ENCODE measurements around the gene TCEAL7.
"Not testable (repeated sequence)": the region's sequence is repeated elsewhere in the genome, so short reads cannot be mapped to it uniquely, and the experiment has no call there.

The TCEAL7 gene

GRCh38 chrX:103329991-103330390 lies at the start of gene TCEAL7:
Gene TCEAL7, plus strand, starts transcription at chrX:103330239. Its CDS starts 1,165 bp downstream, at chrX:103331404.
- no peak for DNase-seq

GRCh38 chrX:103293118-103293517 lies 36.9 kb upstream of the TCEAL7 start:
- DNase-seq = no peak

- DNase-seq = no peak
Measured at GRCh38 chrX:103304705-103305104, 25.3 kb upstream of the TCEAL7 start.

DNA sequence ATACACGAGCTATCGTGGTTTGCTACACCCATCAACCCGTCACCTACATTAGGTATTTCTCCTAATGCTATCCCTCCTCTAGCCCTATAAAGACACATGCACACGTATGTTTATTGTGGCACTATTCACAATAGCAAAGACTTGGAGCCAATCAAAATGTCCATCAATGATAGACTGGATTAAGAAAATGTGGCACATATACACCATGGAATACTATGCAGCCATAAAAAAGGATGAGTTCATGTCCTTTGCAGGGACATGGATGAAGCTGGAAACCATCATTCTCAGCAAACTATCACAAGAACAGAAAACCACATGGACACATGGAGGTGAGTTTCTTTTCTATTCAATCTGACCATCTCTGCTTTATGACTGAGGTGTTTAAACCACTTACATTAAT lies 24.4 kb upstream of the TCEAL7 start:
- not testable (repeated sequence) for DNase-seq

- no peak for DNase-seq
Measured at GRCh38 chrX:103309860-103310554, 20.0 kb upstream of the TCEAL7 start.

DNA sequence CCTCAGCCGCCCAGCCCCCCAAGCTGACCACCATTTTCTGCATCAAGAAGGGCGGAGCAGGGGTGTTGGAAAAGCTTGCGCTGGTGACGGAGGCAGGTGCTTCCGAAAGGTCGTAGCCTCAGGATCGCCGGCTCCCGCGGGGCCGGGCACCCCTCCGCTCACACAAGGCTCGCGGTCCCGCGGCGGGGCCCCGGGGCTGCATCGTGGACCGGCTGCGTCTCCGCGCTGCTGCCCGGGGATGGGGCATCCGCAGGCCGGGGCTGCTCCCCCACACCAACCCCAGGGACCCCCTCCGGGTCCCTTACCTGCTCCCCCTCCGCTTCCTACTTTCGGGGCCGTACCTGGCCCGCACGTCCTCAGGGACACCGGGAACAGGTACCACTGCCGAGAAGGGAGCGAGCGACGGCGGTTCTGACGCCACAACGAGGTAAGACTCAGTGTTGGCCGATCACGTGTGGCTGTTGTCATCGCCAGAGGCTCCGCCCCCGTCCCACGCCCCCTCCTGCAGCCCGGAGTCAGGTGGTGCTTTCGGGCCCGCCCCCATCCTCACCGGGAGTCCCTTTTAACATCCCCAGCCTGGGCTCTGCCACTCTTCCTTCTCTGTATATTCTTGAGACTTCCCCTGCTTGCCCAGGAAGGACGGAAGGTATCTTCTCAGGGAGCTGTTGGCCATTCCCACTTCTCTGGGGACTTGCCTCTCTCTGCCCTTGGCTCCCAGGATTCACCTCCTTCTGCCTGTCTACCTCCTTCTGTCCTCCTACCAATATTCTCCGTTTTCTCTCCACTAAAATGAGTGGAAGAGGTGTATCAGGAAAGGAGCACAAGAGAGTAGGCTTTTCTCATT lies 19.3 kb upstream of the TCEAL7 start, which contains the start of gene BEX2:
TSS of gene BEX2 (minus strand) at position 436 of the 844 bp plus-strand sequence. CDS start 1,014 bp downstream, outside the sequence.
- DNase-seq = peak; percentile 82

DNA sequence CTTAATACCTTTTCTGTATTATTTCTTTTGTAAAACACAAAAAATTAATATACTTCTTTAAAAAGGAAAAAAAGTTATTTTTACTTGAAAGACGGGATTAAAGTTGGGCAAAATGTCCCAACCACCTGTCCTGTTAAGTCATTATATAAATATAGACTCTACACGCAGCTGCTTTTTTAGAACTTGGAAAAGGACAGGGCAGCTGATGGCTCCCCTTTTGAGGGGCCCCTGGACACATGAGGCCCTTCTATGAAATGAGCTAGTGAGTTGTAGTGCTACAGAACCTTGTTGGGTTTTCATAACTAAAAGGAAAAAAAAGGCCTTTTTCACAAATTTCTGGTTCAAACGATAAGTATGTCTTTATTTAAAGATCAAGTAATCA lies 18.6 kb upstream of the TCEAL7 start:
- DNase-seq = no peak

- DNase-seq = no peak
Measured at GRCh38 chrX:103330681-103331288, 746 bp downstream of the TCEAL7 start.

DNA sequence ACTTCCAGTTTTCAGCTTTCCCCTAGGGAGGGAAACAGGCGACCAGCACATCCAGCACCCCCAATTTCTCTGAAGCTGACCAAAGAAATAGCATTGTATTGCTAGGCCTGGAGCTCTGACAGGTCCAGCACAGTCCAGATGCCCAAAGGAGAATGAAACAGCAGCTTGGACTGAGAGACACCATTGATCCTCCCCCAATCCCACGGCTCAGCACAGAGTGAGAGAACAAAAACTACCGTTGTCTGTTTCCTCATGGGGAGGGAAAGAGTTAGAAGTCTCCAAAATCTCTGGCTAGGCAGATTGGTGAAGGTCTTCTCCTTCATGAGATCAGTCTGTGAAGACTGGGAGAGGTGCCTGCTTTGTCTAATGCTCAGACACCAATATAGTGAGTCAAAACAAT lies 8.6 kb downstream of the TCEAL7 start:
- no peak for DNase-seq

GRCh38 chrX:103343105-103343504 lies 13.1 kb downstream of the TCEAL7 start:
- no peak for DNase-seq

GRCh38 chrX:103344606-103345005 lies 14.6 kb downstream of the TCEAL7 start:
- no peak for DNase-seq

GRCh38 chrX:103347682-103348397 lies 17.8 kb downstream of the TCEAL7 start:
- no peak for DNase-seq

- no peak for DNase-seq
Measured at GRCh38 chrX:103356130-103356798, 26.2 kb downstream of the TCEAL7 start, which contains the start of gene TCEAL9. Gene TCEAL9, plus strand, starts transcription at chrX:103356506. Its CDS starts 1,179 bp downstream, at chrX:103357685.

DNA sequence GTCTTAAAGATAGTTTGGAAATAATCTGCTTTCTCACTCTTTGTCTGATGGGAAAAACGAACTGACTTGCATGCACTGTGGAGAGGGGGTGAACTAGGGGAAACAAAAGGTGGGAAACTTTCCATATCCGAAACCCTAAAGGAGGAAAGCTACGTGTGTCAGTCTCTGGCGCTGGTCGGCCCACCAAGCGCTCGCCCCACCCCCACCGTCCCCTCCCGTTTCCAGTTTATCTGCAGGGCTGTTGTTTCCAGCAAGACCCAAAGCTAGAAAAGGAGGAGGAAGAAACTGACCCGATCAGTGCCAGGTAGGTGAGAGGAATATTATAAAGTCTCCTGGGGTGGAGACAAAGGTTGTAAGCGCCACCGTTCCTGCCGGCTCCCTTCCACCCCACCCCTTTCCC lies 26.8 kb downstream of the TCEAL7 start:
- no peak for DNase-seq

GRCh38 chrX:103357871-103358270 lies 27.8 kb downstream of the TCEAL7 start:
- DNase-seq = no peak

DNA sequence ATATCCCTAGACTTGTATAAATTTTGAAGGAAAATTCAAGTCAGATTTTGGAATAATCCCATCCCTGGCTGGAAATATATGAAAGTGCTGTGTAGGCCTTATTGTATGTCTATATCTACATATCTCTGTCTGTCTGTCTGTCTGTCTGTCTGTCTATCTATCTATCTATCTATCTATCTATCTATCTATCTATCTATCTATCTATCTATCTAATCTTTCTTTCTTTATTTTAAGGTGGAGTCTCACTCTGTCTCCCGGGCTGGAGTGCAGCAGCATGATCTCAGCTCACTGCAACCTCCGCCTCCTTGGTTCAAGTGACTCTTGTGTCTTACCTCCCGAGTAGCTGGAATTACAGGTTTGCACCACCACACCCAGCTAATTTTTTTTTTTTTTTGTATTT lies 29.6 kb downstream of the TCEAL7 start:
- not testable (repeated sequence) for DNase-seq

DNA sequence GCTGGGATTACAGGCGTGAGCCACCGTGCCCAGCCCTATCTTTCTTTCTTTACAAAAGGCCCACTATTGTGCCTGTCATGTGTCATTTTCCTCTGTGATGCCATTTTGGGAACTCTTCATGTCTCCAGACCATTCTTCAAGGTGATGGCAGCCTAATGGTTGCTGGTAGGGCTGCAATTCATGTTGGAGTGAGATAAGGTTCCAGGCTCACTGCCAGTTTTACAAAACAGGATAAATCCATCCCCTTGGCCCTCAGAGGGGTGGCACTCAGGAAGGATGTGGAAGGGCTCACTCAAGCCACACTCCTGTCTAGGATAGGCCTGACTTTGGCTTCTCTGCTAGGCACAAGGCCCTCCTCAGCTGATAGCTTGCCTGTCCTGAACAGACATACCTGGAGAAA lies 30.1 kb downstream of the TCEAL7 start:
- DNase-seq = no peak

- no peak for DNase-seq
Measured at GRCh38 chrX:103360916-103361315, 30.9 kb downstream of the TCEAL7 start.

DNA sequence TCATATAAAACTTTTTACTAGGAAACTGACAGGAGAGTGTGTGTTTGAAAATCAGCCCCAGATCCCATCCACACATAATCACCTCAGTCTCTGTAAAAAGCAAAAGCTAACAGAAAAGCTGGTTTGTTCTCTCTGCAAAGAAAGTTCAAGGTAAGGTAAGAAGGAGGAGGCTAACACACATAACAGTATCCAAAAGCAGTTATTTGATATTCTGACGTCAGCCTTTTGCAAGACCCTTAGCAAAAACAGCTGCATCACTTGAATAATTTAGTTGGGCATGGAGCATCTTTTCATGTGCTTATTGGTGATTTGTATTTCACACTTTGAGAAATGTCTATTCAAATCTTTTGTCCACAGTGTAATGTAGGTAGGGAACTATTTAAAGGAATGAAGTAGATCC lies 31.8 kb downstream of the TCEAL7 start:
- no peak for DNase-seq

- DNase-seq = no peak
Measured at GRCh38 chrX:103362474-103362873, 32.4 kb downstream of the TCEAL7 start.

DNA sequence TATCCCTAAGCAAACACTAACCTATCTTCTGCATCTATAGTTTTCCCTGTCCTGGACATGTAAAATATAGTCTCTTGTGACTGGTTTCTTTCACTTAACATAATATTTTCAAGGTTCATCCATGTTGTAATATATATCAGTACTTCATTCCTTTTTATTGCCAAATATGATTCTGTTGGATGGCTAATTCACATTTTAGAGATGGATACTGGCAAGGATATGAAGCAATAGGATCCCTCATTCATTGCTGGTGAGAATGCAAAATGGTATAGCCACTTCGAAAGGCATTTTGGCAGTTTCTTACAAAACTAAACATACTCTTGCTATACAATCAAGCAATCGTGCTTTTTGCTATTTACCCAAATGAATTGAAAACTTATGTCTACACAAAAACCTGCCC lies 33.0 kb downstream of the TCEAL7 start:
- DNase-seq = no peak

GRCh38 chrX:103367502-103367901 lies 37.5 kb downstream of the TCEAL7 start:
- DNase-seq = no peak
